OCI-LY3 (cell line): ENCODE measurements around the gene SRD5A1.

ENCODE experiments used
- H2AFZ ChIP-seq: fragments of 200-600, 300-600 bp; shearing (Covaris generic); 2 replicates; pipeline ENCODE4 v1.6.0; 2014; ENCODE audit warnings: antibody characterized with exemption, low read depth, low read length
- H3K27ac ChIP-seq: fragments of 200-600, 300-600 bp; sonication (generic); 2 replicates; pipeline ENCODE4 v1.5.1; 2014; ENCODE audit warnings: mild to moderate bottlenecking, low read length, moderate library complexity, mixed read lengths
- H3K27me3 ChIP-seq: fragments of 200-600, 300-600 bp; sonication (generic); 2 replicates; pipeline ENCODE4 v1.6.1; 2014; ENCODE audit warnings: low read depth, low read length, mixed read lengths
- H3K36me3 ChIP-seq: fragments of 200-600, 300-600 bp; sonication (generic); replicated peaks from 2 replicates; pipeline ENCODE3; 2014; ENCODE audit warnings: low read depth, low read length, mixed read lengths
- H3K4me1 ChIP-seq: fragments of 300-600, 200-600 bp; sonication (generic); 2 replicates; pipeline ENCODE4 v1.6.1; 2014; ENCODE audit warnings: low read length, mixed read lengths
- H3K4me2 ChIP-seq: fragments of 200-600, 300-600 bp; sonication (generic); 2 replicates; pipeline ENCODE4 v1.6.1; 2014; ENCODE audit warnings: low read length, mixed read lengths
- H3K4me3 ChIP-seq: fragments of 300-600, 200-600 bp; sonication (generic); 2 replicates; pipeline ENCODE4 v1.5.1; 2014; ENCODE audit warnings: antibody characterized with exemption, mild to moderate bottlenecking, low read length, moderate library complexity
- H3K79me2 ChIP-seq: fragments of 300-600, 200-600 bp; shearing (Covaris generic); 2 replicates; pipeline ENCODE4 v1.6.1; 2014; ENCODE audit warnings: mild to moderate bottlenecking, low read length, mixed read lengths
- H3K9ac ChIP-seq: fragments of 300-600, 200-600 bp; shearing (Covaris generic); 2 replicates; pipeline ENCODE4 v1.6.0; 2014; ENCODE audit warnings: mild to moderate bottlenecking, low read length, moderate library complexity
- H3K9me3 ChIP-seq: fragments of 200-600, 300-600 bp; shearing (Covaris generic); 2 replicates; pipeline ENCODE4 v1.6.1; 2014; ENCODE audit warnings: low read length, mixed read lengths; ENCODE audit not compliant: insufficient read depth
- H4K20me1 ChIP-seq: fragments of 200-600, 300-600 bp; sonication (generic); 2 replicates; pipeline ENCODE4 v1.6.1; 2016; ENCODE audit warnings: low read length, mixed read lengths; ENCODE audit not compliant: insufficient read depth
- CTCF ChIP-seq: fragments of 200-600, 300-600 bp; sonication (generic); IDR thresholded peaks from 2 replicates; pipeline ENCODE4 v1.5.1; 2014; ENCODE audit warnings: antibody characterized with exemption, low read length, low read depth
- EZH2phosphoT487 ChIP-seq: fragments of 200-600 bp; shearing (Covaris generic); IDR thresholded peaks from 2 replicates; pipeline ENCODE4 v1.6.1; 2018; ENCODE audit warnings: antibody characterized with exemption, mixed run types, low read depth

The SRD5A1 gene

GRCh38 chr5:6717687-6718086, 84.4 kb downstream of the SRD5A1 start:
- TF ChIP-seq CTCF (no peak), EZH2phosphoT487 (no peak)
- H2AFZ ChIP-seq, result no peak overlapping the region
- no peak overlapping the region for H3K27ac ChIP-seq
- no peaks in the 10 kb centered on the region for H3K9me3 ChIP-seq
- no peak overlapping the region for H3K4me3 ChIP-seq
- peaks cover 53% of the 10 kb centered on the region for H3K4me1 ChIP-seq
- no peaks in the 10 kb centered on the region for H3K27me3 ChIP-seq
- H3K36me3 ChIP-seq, result peaks cover 27% of the 10 kb centered on the region
- peaks cover 79% of the 10 kb centered on the region for H4K20me1 ChIP-seq
- H3K9ac ChIP-seq, result no peak overlapping the region
- peaks cover 87% of the 10 kb centered on the region for H3K79me2 ChIP-seq
- H3K4me2 ChIP-seq, result peak overlapping the region; percentile 82; the same call in 1 of the 2 replicates

- Histone ChIP-seq H3K36me3 (peaks cover 27% of the 10 kb centered on the region), H3K27me3 (no peaks in the 10 kb centered on the region), H3K9me3 (no peaks in the 10 kb centered on the region), H3K4me1 (peaks cover 53% of the 10 kb centered on the region), H2AFZ (no peak overlapping the region), H3K4me3 (no peak overlapping the region), H3K27ac (no peak overlapping the region), H4K20me1 (peaks cover 84% of the 10 kb centered on the region), H3K4me2 (0 out of 2 replicates have a peak overlapping the region, but pooled peaks have one; percentile 6), H3K9ac (no peak overlapping the region), H3K79me2 (peaks cover 93% of the 10 kb centered on the region)
- TF ChIP-seq EZH2phosphoT487 (no peak), CTCF (no peak)
Observed at GRCh38 chr5:6718161-6718681, 85.0 kb downstream of the SRD5A1 start.

- H3K79me2 ChIP-seq, result peaks cover 97% of the 10 kb centered on the region
- H3K36me3 ChIP-seq, result peaks cover 30% of the 10 kb centered on the region
- TF ChIP-seq EZH2phosphoT487 (no peak), CTCF (no peak)
- no peak overlapping the region for H3K4me3 ChIP-seq
- no peak overlapping the region for H3K9ac ChIP-seq
- H3K27me3 ChIP-seq, result no peaks in the 10 kb centered on the region
- H3K4me2 ChIP-seq, result no peak overlapping the region
- no peaks in the 10 kb centered on the region for H3K9me3 ChIP-seq
- H4K20me1 ChIP-seq, result peaks cover 89% of the 10 kb centered on the region
- H3K27ac ChIP-seq, result no peak overlapping the region
- no peak overlapping the region for H2AFZ ChIP-seq
- H3K4me1 ChIP-seq, result peaks cover 53% of the 10 kb centered on the region
Observed at GRCh38 chr5:6718718-6719117, 85.5 kb downstream of the SRD5A1 start.

- peaks cover 53% of the 10 kb centered on the region for H3K4me1 ChIP-seq
- H4K20me1 ChIP-seq, result peaks cover 96% of the 10 kb centered on the region
- H3K79me2 ChIP-seq, result peaks cover 98% of the 10 kb centered on the region
- no peak overlapping the region for H3K27ac ChIP-seq
- TF ChIP-seq EZH2phosphoT487, result no peak
- no peak for TF ChIP-seq CTCF
- no peak overlapping the region for H3K4me2 ChIP-seq
- H2AFZ ChIP-seq, result no peak overlapping the region
- peaks cover 36% of the 10 kb centered on the region for H3K36me3 ChIP-seq
- no peak overlapping the region for H3K4me3 ChIP-seq
- no peak overlapping the region for H3K9ac ChIP-seq
- H3K9me3 ChIP-seq, result no peaks in the 10 kb centered on the region
- no peaks in the 10 kb centered on the region for H3K27me3 ChIP-seq
Observed at GRCh38 chr5:6719417-6719816, 86.2 kb downstream of the SRD5A1 start.
